GM12865 (cell line): Measurements from ENCODE around the gene CHRDL1.

ENCODE experiments used
- DNase-seq: peaks from one replicate; pipeline ENCODE4 v3.0.0; 2010; ENCODE audit warnings: low read depth
- H3K4me3 ChIP-seq: 2 replicates; pipeline ENCODE4 v1.5.1; 2011; ENCODE audit warnings: mild to moderate bottlenecking, low read depth, low read length, control low read depth
- CTCF ChIP-seq: IDR thresholded peaks from 2 replicates; pipeline ENCODE4 v1.5.1; 2011; ENCODE audit warnings: low read length, control low read depth, low read depth, inconsistent platforms; ENCODE audit not compliant: insufficient read depth; ENCODE audit errors: missing control alignments

CHRDL1 gene

GRCh38 chrX:110746014-110746413, 49.6 kb downstream of the CHRDL1 start:
- DNase-seq = no peak
- no peak overlapping the region for H3K4me3 ChIP-seq
- TF ChIP-seq CTCF = no peak

- no peak for DNase-seq
- TF ChIP-seq CTCF = no peak
- H3K4me3 ChIP-seq = no peak overlapping the region
These were observed 50.3 kb downstream of the CHRDL1 start for GRCh38 chrX:110745288-110745687.

GRCh38 chrX:110743679-110744340, 51.8 kb downstream of the CHRDL1 start:
- TF ChIP-seq CTCF = no peak
- DNase-seq = peak; percentile 44
- H3K4me3 ChIP-seq = no peak overlapping the region

- TF ChIP-seq CTCF = no peak
- H3K4me3 ChIP-seq = no peak overlapping the region
- DNase-seq = no peak
These were observed 54.3 kb downstream of the CHRDL1 start for GRCh38 chrX:110741213-110741796.

- no peak overlapping the region for H3K4me3 ChIP-seq
- no peak for TF ChIP-seq CTCF
- DNase-seq = no peak
These were observed 60.6 kb downstream of the CHRDL1 start for GRCh38 chrX:110734894-110735541.

- no peak for TF ChIP-seq CTCF
- H3K4me3 ChIP-seq = no peak overlapping the region
- DNase-seq = no peak
These were observed 61.3 kb downstream of the CHRDL1 start for GRCh38 chrX:110734271-110734670.

GRCh38 chrX:110733166-110733565, 62.5 kb downstream of the CHRDL1 start:
- DNase-seq = no peak
- no peak overlapping the region for H3K4me3 ChIP-seq
- TF ChIP-seq CTCF = no peak
